NCI-H2107 (cell line): ENCODE results near the gene GTF2I.
"Not testable (repeated sequence)": the region's sequence is repeated elsewhere in the genome, so short reads cannot be mapped to it uniquely, and the experiment has no call there.

Experiments used
- DNase-seq: peaks from one replicate; lab custom pipeline; 2025; lab: John Stamatoyannopoulos, UW

The GTF2I gene

GRCh38 chr7:74779053-74779452 is 121.5 kb downstream of the GTF2I start:
- not testable (repeated sequence) for DNase-seq

- DNase-seq = not testable (repeated sequence)
Observed at GRCh38 chr7:74781746-74782145, 124.2 kb downstream of the GTF2I start.

GRCh38 chr7:74783595-74783994 is 126.1 kb downstream of the GTF2I start:
- DNase-seq = not testable (repeated sequence)

- DNase-seq = peak; percentile 78
Observed at GRCh38 chr7:74788369-74789150, 131.0 kb downstream of the GTF2I start.

GRCh38 chr7:74789200-74789736 is 131.8 kb downstream of the GTF2I start:
- DNase-seq = not testable (repeated sequence)

GRCh38 chr7:74797848-74798622 is 140.5 kb downstream of the GTF2I start:
- DNase-seq = not testable (repeated sequence)

- DNase-seq = not testable (repeated sequence)
Observed at GRCh38 chr7:74798644-74799043, 141.1 kb downstream of the GTF2I start.
